Mesenteric fat pad (tissue), 1 donor: ENCODE results near the gene FAM53B. TPM values are rescaled to one million over a fixed set of nuclear protein-coding genes. Genes with fewer than 3 reads are reported as not detected.

Experiments
- DNase-seq: peaks from one replicate; pipeline ENCODE4 v3.0.0-alpha.2; 2020; ENCODE audit warnings: low spot score
- total RNA-seq: library from RNA; stranded (reverse); fragmentation: NEBNext Ultra II Directional; extraction: Animal tissue kit (Norgen Biotek cat#: 25700); gene quantifications from one replicate; pipeline ENCODE4 v1.2.1, GENCODE V29; 2021
- donor health status: DM: yes; HTN: yes; CAD: no.

FAM53B gene
- total RNA-seq, 1 donor from 2014 or later, result 35.0 TPM

DNA sequence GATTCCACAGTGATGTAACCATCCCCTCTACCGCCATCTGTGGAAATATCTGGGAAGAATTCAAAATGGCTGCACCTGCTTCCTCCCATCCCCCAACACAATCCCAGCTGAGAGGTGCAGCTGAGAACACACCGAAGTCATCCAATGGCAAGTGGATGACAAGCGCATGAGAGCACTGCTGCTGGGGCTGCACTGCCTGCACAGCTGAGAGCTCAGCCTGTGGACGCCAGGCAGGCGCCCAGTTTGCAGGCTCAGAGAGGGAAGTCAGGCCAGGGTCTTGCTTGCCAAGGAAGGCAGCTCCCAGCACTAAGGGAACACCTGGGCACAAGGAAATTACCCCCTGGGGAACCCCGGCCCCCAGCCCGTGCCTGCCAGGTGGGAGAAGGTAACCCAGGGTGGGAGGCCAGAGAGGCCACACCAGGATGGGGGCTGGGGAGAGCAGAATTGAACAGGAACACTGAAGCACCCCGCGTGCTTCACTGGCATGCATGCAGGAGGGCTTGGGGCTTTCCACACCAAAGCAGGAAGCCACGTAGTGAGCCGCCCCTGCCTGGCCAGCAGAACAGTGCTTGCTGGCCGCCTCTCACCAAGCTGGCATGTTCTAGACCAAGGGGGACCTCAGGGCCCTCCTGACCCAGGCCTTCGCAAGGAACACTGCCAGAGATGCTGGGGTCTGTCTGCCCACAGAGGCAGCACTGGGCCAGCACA, 46.2 kb downstream of the FAM53B start:
- DNase-seq, result no peak

DNA sequence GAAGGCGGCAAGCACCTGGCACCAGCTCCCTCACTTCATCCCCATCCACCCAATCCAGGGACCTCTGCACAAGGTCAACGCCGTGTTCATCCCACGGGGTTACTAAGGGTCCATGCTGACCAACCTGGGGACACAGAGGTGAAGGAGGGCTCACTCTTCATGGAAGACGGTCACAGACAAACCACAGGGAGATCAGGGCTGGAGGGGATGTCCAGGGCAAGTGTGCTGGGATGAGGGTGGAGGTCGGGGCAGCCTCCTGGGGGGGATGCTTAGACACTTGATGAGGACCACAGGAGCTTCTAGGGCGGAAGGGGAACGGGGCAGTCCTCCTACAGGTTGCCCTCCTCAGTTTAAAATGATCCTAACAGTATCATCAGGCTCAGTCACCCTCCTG, 46.7 kb downstream of the FAM53B start:
- no peak for DNase-seq

DNA sequence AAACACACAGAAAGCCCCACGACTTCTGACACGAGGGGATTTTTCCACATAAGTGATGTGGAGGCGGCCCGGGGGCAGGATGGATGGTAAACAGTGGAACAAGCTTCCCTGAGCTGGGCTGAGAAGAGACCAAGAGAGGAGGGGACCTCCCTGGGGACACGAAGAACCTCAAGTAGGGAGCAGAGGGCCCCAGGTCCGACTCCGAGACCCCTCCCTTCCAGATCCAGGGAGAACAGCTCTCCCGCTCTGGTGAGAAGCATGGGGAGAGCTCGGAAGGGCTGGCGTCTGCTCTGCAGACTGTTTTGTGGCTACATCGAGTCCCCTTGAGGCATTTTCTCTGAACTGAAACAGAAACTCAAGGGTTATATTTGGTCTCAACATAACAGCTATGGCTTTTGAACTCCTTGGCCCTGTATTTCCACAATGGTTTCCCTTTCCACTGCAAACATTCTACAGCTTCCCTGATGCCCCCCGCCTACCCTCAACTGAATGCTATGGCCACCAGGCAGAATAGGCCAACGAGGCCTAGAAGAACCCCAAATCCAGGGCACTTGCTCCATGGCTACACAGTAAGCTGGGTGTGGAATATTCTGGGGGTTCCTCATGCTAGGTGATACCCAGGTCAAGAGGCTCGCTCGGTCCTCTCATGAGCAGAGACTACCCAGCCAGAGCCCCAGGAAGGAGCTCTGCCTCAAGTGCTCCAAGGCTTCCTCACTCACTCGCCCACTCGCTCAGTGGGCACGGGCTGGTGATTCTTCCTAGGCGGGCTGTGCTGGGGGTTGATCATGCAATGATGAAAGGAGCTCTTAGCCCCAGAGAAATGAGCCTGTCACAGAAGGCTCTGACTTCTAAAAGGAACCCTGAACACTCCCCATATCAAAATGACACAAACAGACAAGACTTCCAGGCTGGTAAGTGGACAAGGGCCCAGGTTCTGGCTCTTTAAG, 47.5 kb downstream of the FAM53B start:
- no peak for DNase-seq

DNA sequence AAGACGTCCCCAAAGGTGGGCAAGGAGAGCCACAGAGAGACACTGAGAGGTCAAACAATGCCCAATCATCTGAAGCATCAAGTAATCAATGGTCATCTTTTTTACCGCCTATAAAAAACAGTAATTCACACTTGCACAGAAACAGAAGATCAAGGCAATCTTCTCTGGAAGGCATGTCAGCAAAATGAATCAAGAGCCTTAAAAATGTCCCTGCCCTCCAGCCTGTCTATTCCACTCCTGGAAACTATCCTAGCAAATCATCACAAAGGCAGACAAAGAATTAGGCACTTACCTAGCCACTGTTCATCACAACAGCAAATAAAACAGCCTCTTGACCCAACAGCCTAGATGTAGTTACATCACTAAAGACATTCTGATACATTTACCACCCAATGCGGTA, 48.9 kb downstream of the FAM53B start:
- no peak for DNase-seq

DNA sequence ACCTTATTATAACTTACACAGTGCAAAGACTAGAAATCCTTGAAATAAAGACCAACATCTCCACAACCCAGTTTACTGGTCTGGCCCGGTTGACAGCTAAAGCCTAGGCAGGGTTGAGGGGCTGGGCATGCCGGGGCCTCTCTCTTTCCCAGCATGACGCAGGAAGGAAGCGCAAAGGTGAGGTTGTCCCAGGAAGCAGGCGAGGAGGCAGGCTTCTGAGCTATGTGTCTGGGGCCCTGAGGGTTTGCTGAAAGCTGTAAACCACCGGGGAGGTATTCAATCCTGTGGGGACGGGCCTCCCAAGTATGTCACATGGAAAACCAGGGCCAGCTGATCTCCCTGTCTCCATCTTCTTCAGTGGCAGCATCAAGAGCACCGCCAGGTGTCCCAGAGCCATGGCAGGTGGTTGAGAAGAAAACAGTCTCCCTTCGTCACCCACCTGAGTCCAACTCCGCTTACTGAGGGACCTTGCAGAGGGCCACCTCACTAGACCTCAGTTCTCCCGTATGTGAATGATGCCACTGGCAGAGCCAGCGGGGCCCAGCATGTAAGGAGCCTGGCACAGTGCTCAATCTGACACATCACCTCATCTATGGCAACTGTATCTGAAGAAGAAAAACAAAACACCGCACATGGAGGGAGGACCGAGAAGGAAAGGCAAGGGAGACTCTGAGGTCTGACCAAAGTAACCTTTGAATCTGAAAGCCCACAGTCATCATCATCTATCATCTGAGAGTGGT, 49.5 kb downstream of the FAM53B start:
- no peak for DNase-seq

DNA sequence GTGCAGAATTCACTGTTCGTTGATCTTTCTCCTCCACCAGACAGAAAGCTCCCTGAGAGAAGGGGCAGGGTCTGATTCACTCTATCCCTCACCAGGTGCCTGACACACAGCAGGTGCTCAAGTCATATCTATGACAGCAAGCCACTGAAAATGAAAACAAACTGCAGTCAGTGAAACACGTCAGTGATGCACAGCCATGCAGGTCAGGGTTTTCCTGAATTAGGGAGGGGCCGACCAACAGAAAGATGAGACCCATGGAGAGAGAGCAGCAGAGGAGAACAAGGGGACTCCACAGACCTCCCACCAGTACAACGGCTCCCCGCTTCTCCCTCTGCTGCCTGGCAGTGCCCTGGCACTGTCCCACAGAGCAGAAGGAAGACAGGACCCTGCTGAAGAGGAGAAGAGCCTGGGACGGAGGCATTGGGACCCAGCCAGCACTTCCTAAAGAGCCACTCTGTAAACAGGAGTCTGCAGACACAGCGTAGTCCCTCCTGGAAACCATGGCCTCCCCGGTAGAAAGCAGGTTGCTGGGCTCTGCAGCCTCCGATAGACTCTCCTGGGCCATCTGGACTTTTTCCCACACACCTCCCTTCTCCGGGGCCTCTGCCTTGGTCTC, 50.3 kb downstream of the FAM53B start:
- DNase-seq, result no peak

DNA sequence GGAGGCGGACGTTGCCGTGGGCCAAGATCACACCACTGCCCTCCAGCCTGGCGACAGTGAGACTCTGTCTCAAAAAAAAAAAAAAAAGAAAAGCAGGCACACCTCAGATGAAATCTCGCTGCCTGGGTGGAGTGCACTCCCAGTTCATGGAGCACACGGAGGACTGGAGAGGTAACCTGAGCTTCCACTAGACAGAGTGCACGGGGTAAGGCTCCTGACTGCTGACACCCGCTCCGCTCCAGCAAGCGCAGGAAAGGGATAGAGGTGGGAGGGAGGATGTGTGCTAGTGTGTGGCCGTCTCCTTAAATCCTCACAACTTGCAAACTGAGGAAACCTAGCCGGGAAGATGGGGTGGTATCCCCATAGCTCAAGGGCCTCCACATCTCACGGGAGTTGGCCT, 50.8 kb downstream of the FAM53B start:
- no peak for DNase-seq

DNA sequence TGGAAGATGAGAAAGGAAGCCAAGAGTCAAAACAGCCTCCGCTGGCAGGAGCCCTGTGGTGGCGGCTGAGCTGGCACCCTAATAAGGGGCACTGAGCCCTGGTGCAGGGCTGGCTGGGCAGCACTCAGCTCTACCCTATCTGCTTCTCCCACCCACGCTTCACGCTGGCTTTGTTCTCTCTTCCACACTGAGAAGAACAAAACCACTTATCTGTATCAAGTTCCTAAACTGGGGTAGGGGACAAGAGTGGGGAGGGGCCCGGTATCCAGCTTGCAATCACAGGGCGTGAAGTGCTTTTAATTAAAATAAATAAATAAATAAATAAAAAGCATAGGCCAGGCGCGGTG, 52.1 kb downstream of the FAM53B start:
- no peak for DNase-seq

DNA sequence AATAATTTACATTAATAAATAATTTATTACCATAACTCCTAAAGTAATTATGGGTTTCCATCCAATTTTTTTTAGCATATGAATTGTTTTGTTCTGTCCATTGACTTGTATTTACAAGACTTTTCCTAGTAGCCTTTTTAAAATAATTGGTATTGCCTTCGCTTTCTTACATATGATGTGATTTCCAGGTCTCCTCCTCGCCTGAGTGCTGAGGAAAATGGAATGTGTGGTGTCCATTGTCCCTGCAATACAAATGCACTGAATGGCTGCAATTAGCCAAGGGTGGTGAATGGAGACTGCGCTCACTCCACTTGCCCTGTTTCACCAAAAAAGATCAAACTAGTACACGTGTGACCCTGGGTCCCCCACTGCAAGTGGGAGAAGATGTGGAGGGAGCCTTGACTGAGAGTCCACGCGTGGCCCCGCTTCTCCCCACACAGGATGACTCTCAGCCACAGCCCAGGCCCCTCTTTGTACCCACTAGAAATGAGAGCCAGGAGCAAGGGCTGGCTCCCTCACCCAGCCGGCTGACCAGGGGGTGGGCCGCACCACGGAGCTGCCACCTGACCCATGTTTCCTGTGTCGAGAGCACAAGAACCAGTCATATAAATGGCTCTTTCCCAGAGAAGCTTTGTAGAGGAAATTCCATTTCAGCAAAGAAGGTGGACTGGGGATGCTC, 52.6 kb downstream of the FAM53B start:
- no peak for DNase-seq

DNA sequence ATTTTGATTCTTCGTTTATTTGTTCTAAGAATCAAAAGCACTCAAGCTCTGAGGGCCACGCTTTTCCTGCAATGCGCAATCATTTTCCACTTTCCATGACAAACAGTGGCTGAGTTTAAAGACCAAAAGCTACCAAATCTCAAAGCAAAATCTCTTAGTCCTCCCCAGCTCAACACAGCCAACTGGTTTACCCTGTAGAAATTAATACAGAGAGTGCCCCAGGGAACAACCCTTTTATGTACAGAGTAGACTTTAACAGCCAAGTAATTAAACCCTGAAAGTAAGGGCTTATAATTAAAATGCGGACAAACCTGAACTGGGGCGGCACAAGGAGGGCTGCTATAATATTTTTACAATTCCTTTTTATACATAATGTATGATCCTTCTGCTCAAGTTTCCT, 53.2 kb downstream of the FAM53B start:
- DNase-seq, result no peak

DNA sequence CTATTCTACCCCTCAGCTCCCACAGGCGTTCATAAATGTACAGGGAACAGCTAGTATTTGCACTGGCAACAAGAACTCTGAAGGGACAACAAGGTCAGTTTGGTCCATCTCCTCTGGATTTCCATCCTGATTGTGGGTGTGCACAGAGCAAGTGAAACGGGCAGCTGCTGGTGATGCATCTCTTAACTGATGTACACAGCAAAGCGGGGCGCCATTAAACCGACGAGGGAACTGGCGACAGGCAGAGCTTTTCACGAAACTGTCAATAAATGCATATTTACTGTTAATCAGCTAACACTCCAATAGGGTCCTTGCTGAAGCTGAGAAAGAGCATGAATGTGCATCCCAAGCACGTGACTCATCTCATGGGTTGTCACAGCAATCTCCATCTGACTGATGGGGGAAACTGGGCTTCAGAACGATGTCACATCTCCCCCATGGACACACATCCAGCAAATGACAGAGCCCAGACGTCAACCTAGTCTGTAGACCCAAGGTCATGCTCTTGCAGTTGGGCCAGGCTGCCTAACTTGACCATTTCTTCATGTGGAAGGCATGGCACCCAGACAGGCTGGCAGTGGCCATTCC, 54.2 kb downstream of the FAM53B start:
- no peak for DNase-seq

DNA sequence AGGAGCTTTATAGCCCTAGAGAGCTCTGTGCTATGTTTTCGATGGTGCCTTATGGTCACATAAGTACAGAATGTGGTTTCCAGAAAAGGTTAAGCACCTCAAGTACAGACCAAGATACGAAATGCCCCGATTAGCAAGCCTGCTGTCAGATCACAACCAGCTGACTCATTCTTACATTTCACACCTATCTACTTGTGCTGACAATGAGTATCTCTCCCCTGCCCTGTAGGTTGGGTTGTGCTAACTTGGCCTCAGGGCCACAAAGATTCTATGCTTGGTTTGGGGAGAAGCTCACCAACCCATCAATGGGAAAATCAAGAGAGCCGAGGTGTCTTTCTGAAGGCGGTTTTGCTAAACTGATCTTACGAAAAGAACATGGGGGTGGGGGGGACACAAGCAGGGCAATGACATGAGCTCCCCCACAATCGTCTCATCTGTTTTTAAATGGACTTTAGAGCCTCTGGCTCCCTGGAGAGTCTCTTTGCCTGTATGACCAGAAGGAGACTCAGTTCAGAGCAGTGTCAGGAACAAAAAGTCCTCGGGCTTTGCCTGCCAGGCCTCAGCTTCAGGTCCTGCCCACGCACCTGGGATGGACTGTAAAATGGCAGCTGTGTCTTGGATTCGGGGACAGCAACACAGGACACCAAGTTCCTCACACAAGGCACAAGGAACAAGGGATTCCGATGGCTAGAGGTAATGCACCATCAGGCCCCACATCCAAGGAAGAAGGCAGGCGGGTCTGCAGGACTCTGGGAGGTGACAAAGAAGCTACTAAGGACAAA, 55.1 kb downstream of the FAM53B start:
- DNase-seq, result no peak

DNA sequence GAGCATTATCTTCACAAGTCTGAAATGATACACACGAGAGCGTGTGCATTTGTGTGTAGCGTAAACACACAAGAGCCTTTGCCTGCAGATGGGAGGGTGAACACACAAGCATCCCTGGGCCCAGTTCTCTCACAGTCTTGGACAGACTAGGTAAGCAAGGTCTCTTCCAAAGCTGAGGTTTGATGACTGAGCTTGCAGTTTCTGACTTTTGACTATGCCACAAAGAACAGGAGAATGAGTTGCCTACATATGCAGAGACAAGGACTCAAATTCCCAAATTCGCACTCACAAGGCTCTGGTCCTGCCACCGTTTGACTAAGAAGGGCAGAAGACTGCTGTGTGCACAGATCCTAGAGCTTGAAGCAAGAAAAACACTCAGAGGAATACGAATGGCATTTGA, 55.8 kb downstream of the FAM53B start:
- DNase-seq, result no peak

DNA sequence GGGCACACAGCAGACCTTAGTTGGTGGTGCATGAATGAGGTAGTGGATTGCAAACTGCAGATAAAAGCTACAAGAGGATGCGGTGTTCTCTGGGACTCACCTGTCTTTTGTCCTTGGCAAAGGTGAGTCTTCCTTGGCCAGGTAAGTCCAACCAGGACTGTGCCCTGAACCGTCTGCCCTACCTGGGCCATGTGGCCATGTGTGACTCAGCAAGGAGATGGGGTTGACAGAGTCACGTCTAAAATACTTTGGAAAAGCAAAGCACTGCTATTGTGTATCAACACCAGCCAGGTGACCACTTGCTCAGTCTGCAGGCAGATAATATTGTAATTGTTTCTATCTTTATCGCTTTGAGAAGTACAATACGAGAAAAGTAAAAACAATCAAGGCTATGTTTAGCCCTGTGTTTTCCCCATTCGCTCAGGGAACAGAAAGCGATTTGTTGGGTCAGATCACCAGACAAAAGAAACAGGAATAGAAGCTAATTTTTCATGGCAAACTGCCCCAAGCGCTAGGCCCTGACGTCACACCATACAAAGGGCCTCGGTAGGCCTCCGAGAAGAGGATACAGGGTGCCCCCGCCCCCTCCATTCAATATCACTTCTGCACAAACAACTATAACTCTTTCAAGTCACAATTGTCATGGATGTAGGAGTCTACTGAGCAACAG, 57.3 kb downstream of the FAM53B start:
- DNase-seq, result no peak

DNA sequence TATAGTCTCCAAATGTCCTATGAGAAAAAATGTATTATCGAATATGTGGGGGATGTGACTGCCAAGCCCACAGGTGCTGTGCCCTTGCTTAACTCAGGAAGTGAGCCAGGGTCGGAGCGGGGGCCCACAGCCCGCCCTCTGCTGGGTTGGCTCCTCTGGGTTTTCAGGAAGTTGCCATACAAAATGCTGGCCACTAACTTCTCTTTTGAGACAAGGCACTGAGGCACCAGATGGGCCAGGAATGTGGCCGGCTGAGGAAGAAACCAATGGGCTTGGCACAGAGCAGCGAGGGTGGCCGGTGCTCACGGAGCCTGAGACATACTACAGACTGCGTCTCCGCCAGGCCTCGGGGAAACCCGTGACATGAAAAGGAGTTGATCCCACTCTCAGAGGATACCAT, 58.9 kb downstream of the FAM53B start:
- no peak for DNase-seq

DNA sequence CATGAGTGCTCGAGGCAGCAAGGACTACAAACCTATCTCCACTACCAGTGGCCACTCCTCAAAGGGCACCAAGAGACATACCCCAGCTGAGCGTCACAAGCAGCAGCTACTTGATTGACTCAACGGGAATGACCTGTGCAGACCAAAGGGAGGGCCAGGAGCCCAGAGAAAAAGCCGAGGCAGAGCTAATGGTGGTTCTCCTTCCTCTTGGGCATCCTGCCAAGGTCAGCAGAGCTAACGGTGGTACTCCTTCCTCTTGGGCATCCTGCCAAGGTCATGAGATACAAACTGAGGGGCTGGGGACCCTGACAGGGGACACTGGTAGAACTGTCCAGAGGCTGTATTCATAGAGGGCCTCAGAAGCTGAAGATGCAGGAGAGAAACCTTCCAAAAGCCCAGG, 60.4 kb downstream of the FAM53B start:
- no peak for DNase-seq

DNA sequence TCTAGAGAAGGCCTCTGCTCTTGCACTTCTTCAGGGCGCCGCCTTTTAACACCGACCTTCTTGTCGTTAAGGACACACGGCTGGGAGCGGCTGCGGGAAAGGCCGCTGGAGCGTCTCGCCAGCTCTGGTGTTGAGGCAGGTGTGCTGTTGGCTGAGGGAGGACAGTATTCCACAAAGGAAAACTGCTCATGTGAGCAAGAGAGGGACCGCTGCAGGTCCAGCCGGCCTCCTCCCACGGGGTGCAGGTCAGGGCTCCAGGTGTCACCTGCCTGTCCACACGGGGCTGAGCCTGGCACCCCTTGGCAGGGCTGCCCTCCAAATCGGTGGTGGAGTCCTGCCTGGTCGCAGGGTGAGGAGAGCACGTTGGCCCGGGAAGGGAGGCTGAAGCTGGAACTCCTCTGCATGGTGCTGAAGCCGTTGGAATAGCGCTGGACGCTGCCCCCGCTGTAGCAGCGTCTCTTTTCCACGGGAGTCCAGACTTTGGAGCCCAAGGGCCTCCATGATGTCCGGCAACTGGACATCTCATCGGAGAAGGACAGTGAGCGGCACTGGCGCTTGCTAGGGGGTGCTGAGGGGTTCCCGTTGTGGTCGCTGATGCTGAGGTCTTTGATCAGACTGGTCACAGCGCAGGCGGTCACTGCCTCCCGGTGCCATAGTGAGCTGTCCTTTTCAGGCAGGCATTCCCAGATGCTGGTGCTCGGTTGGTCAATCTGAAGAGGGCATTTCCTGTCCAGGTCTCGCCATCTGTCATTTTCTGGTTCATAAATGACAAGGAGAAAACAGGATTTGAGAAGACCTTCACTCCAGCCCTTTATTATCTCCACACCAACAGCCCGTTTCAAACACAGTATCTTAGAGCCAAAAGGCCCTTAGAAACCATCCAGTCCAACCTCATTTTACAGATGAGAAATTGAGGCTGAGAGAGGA, 62.3 kb downstream of the FAM53B start:
- DNase-seq, result no peak

DNA sequence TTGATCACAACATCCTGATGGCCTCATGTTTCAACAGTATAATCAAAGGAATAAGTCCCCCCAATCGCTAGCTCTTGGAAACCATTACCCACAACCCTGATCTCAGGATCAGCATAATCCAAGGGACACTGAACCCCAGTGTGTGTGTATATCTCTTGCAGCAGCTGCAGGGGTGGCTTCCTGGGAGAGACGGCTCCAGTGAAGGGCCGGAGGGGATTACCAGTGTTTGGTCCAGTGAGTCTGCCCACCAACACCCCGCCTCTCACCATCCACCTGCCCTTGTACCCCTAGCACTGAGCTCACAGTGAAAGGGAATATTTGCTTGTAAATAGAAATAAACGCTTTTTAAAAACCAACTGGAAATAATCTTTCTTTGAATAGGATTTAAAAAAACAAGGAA, 63.1 kb downstream of the FAM53B start:
- no peak for DNase-seq
